Psoas muscle (tissue), 8 donors: ENCODE results near the gene SLC12A8. TPM values are rescaled to one million over a fixed set of nuclear protein-coding genes. Genes with fewer than 3 reads are reported as not detected.

ENCODE experiments used
- ATAC-seq, 4 donors: fragments of 200-7000 bp; cut with Tn5 transposase; one replicate each; pipeline ENCODE4 v1.9.1; 2020; ENCODE audit warnings: moderate library complexity in 3 of 4, mild to moderate bottlenecking in 2 of 4
- DNase-seq, 2 donors: peaks; one replicate each; pipeline ENCODE4 v3.0.0-alpha.2; 2020
- H3K27ac ChIP-seq: fragments of 200-600 bp; one replicate; pipeline ENCODE4 v1.8.0; 2022
- H3K27me3 ChIP-seq, 3 donors: fragments of 200-600 bp in 1 of 3; one replicate each; pipeline versions ENCODE4 v1.6.1 to v1.8.0; 2013 to 2022; ENCODE audit warnings: low read length in 2 of 3, mild to moderate bottlenecking in 2 of 3, moderate library complexity in 1 of 3; ENCODE audit not compliant: insufficient read depth in 3 of 3
- H3K36me3 ChIP-seq, 2 donors: fragments of 200-600 bp in 1 of 2; one replicate each; pipeline versions ENCODE4 v1.6.1 to v1.8.0; 2013 to 2022; ENCODE audit warnings: low read depth in 1 of 2, mild to moderate bottlenecking in 1 of 2, moderate library complexity in 1 of 2; ENCODE audit not compliant: insufficient read depth in 1 of 2
- H3K4me1 ChIP-seq: fragments of 200-600 bp; one replicate; pipeline ENCODE4 v1.8.0; 2022
- H3K4me3 ChIP-seq: fragments of 200-600 bp; one replicate; pipeline ENCODE4 v1.8.0; 2022; ENCODE audit warnings: mild to moderate bottlenecking
- H3K9me3 ChIP-seq: fragments of 200-600 bp; one replicate; pipeline ENCODE4 v1.8.0; 2022
- WGBS, 3 donors: extraction: QIAGEN DNeasy Blood & Tissue Kit; methylation state at CpG; one replicate each; pipeline versions ENCODE4 v1.1.6 to v1.1.7; 2013; 5-methylcytosine and 5-hydroxymethylcytosine counted together
- intact Hi-C, 2 donors: fragments of 100-400 bp; cut with DNase I; formaldehyde crosslinking; loops; one replicate each; pipeline versions ENCODE4 v1.11.0 to v1.14.2; 2022
- polyA plus RNA-seq, 3 donors: library from polyadenylated mRNA; stranded (reverse); fragments of 200-250 nt; gene quantifications; one replicate each; pipeline ENCODE4 v1.2.3, GENCODE V29; 2013
- total RNA-seq, 4 donors: library from RNA; stranded (reverse); fragmentation: NEBNext Ultra II Directional in 2 of 4; extraction: Animal tissue kit (Norgen Biotek cat#: 25700) in 2 of 4; gene quantifications; one replicate each; pipeline versions ENCODE4 v1.2.1 to v1.2.4, GENCODE V29; 2021 to 2023
- TF ChIP-seq, protein P1 (sequence below): fragments of 200-600 bp; IDR thresholded peaks from one replicate; pipeline ENCODE4 v1.8.0; 2022; ENCODE audit warnings: antibody characterized with exemption
- donor health status: healthy with polysubstance abuse.
- donor health status: DM: no; HTN: no; CAD: no; lungs with moderate emphysema.
- donor health status: Bipolar disorder and iron deficiency.
- donor health status: healthy.
- donor health status: DM: yes; HTN: yes; CAD: no.
- donor health status: DM: no; HTN: no; CAD: no.
- donor health status: DM: no; HTN: no; CAD: no.
- donor health status: DM: yes; HTN: yes; CAD: no.

Gene SLC12A8
- total and polyA plus RNA-seq, 7 donors: 0.06 to 0.93 (median 0.33) TPM; not detected in 1

DNA sequence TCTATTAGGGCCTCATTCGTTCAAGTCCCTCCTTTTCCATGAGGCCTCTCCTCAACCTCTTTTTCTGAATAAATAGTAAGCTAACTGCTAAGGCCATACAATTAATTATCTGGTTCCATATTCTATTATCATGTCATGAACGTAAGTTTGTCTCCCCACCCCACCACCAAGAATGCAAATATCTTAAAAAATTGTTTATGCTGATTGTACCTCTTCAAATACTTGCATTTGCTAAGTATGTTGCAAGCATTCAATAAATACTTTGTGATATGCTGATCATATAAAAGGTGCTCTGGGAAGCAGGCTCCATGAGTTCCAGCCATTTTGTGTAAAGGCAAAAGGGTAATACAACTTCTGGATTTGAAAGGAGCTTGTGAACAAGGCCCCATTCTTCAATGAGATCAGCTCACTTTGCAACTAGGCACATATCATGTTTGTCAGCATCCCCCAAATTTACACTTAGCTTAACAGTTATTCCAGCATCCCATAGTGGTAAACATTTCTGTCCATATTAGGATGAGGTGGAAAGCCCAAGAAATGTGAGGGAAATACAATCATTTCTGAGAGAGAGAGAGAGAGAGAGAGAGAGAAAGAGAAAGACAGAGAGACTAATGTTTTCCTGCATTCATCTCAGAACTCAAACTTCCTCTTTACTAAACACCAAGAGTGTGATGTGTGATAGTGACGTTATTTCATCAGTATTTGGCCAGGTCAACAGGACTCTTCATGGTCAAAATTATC is 33.2 kb downstream of the SLC12A8 start:
- Histone ChIP-seq H3K27me3 (no peaks in the 10 kb centered on the region), H3K9me3 (no peaks in the 10 kb centered on the region), H3K36me3 (no peaks in the 10 kb centered on the region), H3K4me1 (no peaks in the 10 kb centered on the region), H3K27ac (no peak overlapping the region), H3K4me3 (no peak overlapping the region)
- no peak for ATAC-seq
- 68 to 83% (median 75%) methylated on average over 3 of the region's 3 CpGs for WGBS, 3 donors
- intact Hi-C loops: no loop called here
- TF ChIP-seq, protein P1, sequence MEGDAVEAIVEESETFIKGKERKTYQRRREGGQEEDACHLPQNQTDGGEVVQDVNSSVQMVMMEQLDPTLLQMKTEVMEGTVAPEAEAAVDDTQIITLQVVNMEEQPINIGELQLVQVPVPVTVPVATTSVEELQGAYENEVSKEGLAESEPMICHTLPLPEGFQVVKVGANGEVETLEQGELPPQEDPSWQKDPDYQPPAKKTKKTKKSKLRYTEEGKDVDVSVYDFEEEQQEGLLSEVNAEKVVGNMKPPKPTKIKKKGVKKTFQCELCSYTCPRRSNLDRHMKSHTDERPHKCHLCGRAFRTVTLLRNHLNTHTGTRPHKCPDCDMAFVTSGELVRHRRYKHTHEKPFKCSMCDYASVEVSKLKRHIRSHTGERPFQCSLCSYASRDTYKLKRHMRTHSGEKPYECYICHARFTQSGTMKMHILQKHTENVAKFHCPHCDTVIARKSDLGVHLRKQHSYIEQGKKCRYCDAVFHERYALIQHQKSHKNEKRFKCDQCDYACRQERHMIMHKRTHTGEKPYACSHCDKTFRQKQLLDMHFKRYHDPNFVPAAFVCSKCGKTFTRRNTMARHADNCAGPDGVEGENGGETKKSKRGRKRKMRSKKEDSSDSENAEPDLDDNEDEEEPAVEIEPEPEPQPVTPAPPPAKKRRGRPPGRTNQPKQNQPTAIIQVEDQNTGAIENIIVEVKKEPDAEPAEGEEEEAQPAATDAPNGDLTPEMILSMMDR: no peak
- DNase-seq: no peak

GRCh38 chr3:125177746-125178145 is 34.8 kb downstream of the SLC12A8 start:
- Histone ChIP-seq H3K9me3 (no peaks in the 10 kb centered on the region), H3K4me3 (no peak overlapping the region), H3K36me3 (no peaks in the 10 kb centered on the region), H3K27ac (no peak overlapping the region), H3K4me1 (no peaks in the 10 kb centered on the region), H3K27me3 (no peaks in the 10 kb centered on the region)
- intact Hi-C loops: no loop called here
- TF ChIP-seq, protein P1: no peak
- ATAC-seq (no peak), DNase-seq (no peak)
- 93 to 97% (median 96%) methylated on average over 13 of the region's 13 CpGs for WGBS, 3 donors

DNA sequence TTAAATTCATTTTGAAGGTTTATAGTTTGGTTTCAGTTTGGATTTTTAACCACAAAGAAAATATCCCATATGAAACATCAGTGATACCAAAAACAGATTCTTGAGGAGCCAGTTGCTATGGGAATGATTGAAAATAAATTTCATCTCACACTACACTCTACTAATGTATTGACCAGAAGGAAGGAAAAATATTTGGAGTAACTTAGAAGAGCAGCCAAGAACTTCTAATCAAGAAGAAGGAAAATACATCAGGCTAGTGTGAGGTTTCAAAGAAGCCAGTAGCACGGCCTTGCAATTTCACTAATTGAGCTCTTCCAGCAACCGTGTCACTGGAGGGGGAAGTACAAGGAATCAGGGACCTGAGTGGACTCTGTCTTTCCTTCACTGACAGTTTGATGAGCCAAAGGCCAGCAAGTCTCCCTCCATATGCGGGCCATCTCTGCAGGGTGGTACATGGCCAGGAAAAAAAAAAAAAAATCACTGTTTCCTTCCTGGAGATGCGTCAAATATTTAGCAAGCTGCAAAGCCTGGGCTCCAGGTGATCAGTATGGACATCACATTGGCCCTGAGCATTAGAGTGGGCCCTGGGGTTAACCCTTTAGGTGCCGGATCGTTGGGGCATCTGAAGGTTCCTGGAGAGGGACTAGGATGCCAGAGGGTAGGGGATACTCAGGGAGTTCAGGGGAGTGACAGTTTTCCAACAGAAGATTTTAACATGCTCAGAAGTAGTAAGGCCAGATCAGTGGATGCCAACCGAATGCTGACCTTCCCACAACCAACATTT is 37.1 kb downstream of the SLC12A8 start:
- TF ChIP-seq, protein P1: no peak

GRCh38 chr3:125172346-125172745 is 40.2 kb downstream of the SLC12A8 start:
- H3K27ac ChIP-seq: no peak overlapping the region
- intact Hi-C loops: no loop called here
- H3K36me3 ChIP-seq: no peaks in the 10 kb centered on the region
- H3K4me1 ChIP-seq: no peaks in the 10 kb centered on the region
- no peak overlapping the region for H3K4me3 ChIP-seq
- ATAC-seq (no peak), DNase-seq (no peak)
- TF ChIP-seq, protein P1: no peak
- 95 to 100% (median 100%) methylated on average over 2 of the region's 2 CpGs for WGBS, 3 donors
- H3K9me3 ChIP-seq: no peaks in the 10 kb centered on the region
- no peaks in the 10 kb centered on the region for H3K27me3 ChIP-seq

More for the DNA sequence above, 37.1 kb downstream of the SLC12A8 start:
- Histone ChIP-seq H3K27ac (no peak overlapping the region), H3K36me3 (no peaks in the 10 kb centered on the region), H3K4me3 (no peak overlapping the region), H3K4me1 (no peaks in the 10 kb centered on the region), H3K27me3 (no peaks in the 10 kb centered on the region), H3K9me3 (no peaks in the 10 kb centered on the region)
- WGBS, 3 donors: 65 to 75% (median 70%) methylated on average over 7 of the region's 7 CpGs
- no peak for DNase-seq
- no peak for ATAC-seq
- intact Hi-C loops: no loop called here
